Amygdala (tissue), 56 donors: Measurements from ENCODE around the gene TLR3.
"Not testable (repeated sequence)": the region's sequence is repeated elsewhere in the genome, so short reads cannot be mapped to it uniquely, and the experiment has no call there.

Experiments
- DNase-seq, 56 donors: peaks; one replicate each; lab custom pipeline; 2025; lab: John Stamatoyannopoulos, UW

Gene TLR3

DNA sequence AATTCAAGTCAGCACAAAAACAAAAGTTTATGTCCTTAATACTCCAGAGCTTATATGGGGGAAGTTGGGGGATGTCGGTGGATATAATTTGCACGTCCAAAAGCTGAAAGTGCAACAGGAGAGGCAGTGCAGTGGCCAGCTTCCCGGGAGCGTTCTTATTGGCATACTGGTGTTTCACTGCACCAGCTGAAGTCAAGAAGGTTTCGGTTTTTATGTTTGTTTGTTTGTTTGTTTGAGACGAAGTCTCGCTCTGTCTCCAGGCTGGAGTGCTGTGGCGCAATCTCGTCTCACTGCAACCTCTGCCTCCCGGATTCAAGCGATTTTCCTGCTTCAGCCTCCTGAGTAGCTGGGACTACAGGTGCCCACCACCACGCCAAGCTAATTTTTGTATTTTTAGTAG lies 28.6 kb upstream of the TLR3 start:
- no peak for DNase-seq

GRCh38 chr4:186047501-186047900 lies 21.5 kb upstream of the TLR3 start:
- DNase-seq, result not testable (repeated sequence)

GRCh38 chr4:186050135-186050534 lies 18.8 kb upstream of the TLR3 start:
- not testable (repeated sequence) for DNase-seq

DNA sequence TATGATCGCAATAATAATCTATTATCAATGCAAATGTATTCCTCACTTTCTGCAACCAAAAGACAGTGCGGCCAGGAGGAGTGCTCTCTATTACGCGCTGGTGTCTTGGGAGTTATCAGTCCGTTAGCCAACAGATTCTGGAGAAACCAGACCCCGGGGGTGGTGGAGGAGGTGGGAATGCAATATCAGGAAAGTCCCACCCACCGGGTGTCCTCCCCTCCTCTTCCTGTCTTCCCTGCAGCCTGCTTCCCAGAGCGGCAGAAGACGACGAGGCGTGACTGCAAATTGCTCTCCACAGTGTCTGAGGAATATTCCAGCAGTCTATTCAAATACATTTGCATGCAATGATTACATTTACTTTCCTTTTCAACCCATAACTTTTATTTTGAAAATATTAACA lies 17.9 kb upstream of the TLR3 start:
- peak in 1 of 56 donors; percentile 18 for DNase-seq

- DNase-seq, result no peak
Observed at GRCh38 chr4:186058253-186058979, 10.5 kb upstream of the TLR3 start.

- DNase-seq, result no peak
Observed at GRCh38 chr4:186058980-186059316, 10.0 kb upstream of the TLR3 start.

DNA sequence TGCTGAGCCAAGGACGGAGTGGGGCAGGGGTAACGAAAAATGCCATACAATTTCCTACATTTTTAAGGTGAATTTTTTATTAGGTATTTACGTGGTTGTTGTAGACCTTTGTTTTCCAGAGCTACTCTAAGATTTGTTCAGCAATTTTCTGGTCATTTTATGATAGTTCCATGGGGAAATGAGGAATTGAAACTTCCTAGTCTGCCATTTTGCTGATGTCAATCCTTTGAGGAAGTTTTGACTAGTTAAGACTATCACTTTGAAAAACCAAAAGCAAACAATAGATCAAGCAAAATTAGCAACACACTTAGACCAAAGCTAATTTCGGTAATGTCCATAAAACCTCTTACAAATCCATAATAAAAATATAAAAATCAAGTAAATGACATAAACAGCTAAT lies 7.0 kb upstream of the TLR3 start:
- no peak for DNase-seq

- DNase-seq, result peak in 44 of 56 donors; percentile 4 to 81 (median 28)
Observed at GRCh38 chr4:186067757-186068385, 1.1 kb upstream of the TLR3 start.

DNA sequence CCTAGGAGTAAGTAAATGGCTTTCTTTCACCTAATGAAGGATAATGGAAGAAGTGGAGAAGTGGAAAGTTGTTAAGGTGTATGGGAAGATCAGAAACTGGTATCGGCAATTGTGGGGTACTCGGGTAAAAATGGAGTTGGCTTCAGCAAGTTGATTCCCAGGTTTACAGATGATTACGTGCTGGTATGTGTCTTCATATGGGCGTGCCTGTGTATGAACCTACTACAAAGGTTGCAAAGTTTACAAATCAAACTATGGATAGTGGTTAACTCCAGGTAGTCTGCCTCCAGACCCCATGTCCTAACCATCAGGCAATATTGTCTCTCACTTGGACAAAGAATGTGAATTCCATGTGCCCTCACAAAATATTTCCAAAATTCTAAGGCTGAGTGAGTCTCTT lies 773 bp downstream of the TLR3 start:
- no peak for DNase-seq

DNA sequence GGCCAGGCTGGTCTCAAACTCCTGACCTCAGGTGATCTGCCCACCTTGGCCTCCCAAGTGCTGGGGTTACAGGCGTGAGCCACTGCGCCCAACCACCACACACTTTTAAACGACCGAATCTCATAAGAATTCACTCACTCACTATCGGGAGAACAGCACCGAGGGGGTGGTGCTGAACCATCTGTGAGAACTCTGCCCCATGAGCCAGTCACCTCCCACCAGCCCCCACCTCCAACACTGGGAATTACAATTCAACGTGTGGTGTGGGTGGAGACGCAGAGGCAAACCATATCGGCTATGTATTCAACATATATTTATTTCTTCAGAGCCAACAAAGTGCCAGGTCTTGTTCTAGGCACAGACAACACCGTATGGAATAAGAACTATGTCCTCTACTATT lies 3.6 kb downstream of the TLR3 start:
- DNase-seq, result no peak

GRCh38 chr4:186074189-186074588 lies 5.2 kb downstream of the TLR3 start:
- DNase-seq, result peak in 22 of 56 donors; percentile 3 to 74 (median 11)

GRCh38 chr4:186078981-186079638 lies 10.2 kb downstream of the TLR3 start:
- no peak for DNase-seq

GRCh38 chr4:186079694-186080093 lies 10.7 kb downstream of the TLR3 start:
- DNase-seq, result no peak

DNA sequence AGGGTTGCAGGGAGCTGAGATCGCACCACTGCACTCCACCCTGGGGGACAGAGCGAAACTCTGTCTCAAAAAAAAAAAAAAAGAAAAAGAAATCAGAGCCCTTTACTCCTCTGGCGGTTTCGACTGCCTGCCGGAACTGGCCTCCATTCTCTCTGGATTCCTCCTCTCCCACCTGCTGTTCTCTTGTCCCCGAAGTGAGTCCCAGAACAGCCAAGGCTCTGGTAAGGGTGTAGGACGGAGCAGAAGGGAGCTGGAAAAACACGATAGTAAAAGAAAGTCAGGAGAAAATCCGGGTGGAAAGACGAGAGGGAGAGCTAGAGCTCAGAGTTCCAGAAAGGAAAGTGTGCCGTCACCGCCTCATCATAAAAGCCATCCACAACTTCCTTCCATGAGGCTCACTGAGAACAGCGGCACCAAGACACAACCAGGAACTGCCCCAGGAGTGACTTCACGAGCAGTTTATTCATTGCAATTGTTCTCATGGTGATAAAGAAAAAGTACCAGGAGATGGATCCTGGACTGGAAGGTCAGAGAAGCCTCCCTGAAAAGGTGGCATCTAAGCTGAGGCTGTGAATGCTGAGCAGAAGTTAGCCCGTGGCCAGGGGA lies 12.3 kb downstream of the TLR3 start:
- DNase-seq, result no peak

DNA sequence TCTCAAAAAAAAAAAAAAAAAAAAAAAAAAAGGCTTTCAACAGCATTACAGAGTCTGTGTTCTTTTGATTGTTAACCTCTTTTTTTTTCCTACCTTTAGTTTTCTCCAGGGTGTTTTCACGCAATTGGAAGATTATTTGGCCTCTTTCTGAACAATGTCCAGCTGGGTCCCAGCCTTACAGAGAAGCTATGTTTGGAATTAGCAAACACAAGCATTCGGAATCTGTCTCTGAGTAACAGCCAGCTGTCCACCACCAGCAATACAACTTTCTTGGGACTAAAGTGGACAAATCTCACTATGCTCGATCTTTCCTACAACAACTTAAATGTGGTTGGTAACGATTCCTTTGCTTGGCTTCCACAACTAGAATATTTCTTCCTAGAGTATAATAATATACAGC lies 13.3 kb downstream of the TLR3 start:
- DNase-seq, result no peak

GRCh38 chr4:186088523-186088922 lies 19.6 kb downstream of the TLR3 start:
- DNase-seq, result no peak

- no peak for DNase-seq
Observed at GRCh38 chr4:186092296-186092695, 23.3 kb downstream of the TLR3 start.

DNA sequence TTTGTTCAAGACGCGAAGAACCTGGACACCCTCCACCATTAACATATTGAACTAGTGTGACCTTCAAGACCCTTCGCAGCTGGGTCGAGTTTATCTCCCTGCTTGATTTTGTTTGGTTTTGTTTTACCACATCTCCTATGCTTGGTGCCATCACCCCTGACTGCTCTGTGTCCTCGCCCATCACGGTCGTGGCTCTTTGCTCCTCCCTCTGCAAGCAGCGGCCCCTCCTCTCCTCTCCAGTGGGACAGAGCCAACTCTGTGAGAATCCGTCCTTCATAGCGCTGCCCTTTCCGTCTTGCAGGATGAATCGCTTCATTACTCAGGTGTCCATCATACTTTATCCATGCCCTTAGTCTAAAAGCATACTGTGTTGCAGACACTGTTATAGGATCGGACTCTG lies 26.4 kb downstream of the TLR3 start:
- no peak for DNase-seq

GRCh38 chr4:186096681-186097165 lies 27.8 kb downstream of the TLR3 start:
- DNase-seq, result no peak

DNA sequence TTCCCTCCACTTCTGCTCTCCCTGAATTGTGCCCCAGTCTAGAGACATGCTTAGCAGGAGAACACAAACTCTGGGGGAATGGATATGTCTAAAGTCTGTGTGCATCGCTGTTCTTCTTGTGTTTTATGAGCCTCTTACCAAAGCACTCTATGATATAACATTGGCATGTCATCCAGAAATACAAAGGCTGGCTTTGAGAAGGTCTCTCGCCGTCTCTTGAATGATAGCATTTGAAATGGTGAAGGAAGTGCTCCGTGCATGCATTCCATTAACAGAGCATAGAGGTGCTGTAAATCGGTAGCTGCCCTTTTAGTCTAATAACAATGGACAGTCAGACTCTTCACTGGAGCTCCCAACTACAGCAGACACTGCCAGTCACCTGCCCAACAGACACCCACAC lies 28.4 kb downstream of the TLR3 start:
- no peak for DNase-seq

- DNase-seq, result no peak
Observed at GRCh38 chr4:186102931-186103330, 34.0 kb downstream of the TLR3 start.
